GM10266 (cell line): ENCODE measurements around the gene CATSPERZ.
"Not testable (repeated sequence)": the region's sequence is repeated elsewhere in the genome, so short reads cannot be mapped to it uniquely, and the experiment has no call there.

ENCODE experiments used
- DNase-seq: peaks from one replicate; pipeline ENCODE4 v3.0.0; 2012; ENCODE audit errors: extremely low spot score
- TF ChIP-seq, protein P1 (sequence below): IDR thresholded peaks from 2 replicates; pipeline ENCODE4 v1.5.1; 2012; ENCODE audit warnings: mild to moderate bottlenecking, low read depth; ENCODE audit not compliant: control insufficient read depth, insufficient read depth; ENCODE audit errors: missing control alignments

CATSPERZ gene

GRCh38 chr11:64306876-64307622 is 6.9 kb downstream of the CATSPERZ start:
- no peak for DNase-seq
- TF ChIP-seq, protein P1, sequence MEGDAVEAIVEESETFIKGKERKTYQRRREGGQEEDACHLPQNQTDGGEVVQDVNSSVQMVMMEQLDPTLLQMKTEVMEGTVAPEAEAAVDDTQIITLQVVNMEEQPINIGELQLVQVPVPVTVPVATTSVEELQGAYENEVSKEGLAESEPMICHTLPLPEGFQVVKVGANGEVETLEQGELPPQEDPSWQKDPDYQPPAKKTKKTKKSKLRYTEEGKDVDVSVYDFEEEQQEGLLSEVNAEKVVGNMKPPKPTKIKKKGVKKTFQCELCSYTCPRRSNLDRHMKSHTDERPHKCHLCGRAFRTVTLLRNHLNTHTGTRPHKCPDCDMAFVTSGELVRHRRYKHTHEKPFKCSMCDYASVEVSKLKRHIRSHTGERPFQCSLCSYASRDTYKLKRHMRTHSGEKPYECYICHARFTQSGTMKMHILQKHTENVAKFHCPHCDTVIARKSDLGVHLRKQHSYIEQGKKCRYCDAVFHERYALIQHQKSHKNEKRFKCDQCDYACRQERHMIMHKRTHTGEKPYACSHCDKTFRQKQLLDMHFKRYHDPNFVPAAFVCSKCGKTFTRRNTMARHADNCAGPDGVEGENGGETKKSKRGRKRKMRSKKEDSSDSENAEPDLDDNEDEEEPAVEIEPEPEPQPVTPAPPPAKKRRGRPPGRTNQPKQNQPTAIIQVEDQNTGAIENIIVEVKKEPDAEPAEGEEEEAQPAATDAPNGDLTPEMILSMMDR: no peak

GRCh38 chr11:64307795-64308194 is 7.6 kb downstream of the CATSPERZ start:
- not testable (repeated sequence) for DNase-seq

- no peak for DNase-seq
Measured at GRCh38 chr11:64312947-64313346, 12.8 kb downstream of the CATSPERZ start.

GRCh38 chr11:64313491-64314145 is 13.5 kb downstream of the CATSPERZ start:
- TF ChIP-seq, protein P1: no peak
- DNase-seq: no peak

More at GRCh38 chr11:64312947-64313346, 12.8 kb downstream of the CATSPERZ start:
- TF ChIP-seq, protein P1: no peak

DNA sequence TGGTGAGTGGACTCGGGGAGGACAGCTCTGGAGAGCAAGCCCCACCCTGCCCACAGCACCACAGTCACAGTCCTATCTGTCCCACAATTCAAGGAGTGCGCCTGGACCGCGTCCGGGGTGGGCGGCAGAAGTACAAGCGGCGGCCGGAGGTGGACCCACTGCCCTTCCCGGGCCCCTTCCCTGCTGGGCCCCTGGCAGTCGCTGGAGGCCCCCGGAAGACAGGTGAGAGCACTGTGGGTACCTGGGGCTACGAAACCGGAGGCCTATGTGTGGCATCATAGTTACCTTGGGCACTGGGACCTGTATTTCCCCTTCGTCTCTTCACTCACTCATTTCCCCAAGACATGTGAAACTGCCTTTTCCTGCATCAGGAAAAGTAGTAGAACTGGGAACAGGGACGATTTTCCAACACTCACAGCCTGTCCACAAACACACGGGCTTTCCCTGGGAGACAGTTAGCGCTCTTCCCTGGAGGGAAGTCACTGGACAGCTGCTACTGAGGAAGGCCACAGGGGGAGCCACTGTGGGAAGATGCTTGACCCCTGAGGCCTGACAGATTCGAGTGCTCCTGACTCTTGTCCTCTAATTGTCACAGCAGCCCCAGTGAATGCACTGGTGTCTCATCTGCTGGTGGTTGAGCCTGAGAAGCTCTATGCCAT is 14.1 kb downstream of the CATSPERZ start:
- TF ChIP-seq, protein P1: peak; percentile 22
- no peak for DNase-seq

- TF ChIP-seq, protein P1: no peak
- DNase-seq: no peak
Measured at GRCh38 chr11:64314805-64315561, 14.8 kb downstream of the CATSPERZ start.

DNA sequence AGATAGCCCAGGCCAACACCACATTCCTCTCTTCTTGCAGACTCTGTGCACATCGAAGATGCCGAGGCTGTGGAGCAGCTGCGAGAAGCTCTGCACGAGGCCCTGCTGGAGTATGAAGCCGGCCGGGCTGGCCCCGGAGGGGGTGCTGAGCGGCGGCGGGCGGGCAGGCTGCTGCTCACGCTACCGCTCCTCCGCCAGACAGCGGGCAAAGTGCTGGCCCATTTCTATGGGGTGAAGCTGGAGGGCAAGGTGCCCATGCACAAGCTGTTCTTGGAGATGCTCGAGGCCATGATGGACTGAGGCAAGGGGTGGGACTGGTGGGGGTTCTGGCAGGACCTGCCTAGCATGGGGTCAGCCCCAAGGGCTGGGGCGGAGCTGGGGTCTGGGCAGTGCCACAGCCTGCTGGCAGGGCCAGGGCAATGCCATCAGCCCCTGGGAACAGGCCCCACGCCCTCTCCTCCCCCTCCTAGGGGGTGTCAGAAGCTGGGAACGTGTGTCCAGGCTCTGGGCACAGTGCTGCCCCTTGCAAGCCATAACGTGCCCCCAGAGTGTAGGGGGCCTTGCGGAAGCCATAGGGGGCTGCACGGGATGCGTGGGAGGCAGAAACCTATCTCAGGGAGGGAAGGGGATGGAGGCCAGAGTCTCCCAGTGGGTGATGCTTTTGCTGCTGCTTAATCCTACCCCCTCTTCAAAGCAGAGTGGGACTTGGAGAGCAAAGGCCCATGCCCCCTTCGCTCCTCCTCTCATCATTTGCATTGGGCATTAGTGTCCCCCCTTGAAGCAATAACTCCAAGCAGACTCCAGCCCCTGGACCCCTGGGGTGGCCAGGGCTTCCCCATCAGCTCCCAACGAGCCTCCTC is 15.7 kb downstream of the CATSPERZ start:
- not testable (repeated sequence) for DNase-seq
